HepG2 (cell line): ENCODE measurements around the gene ITGB7. TPM values are rescaled to one million over a fixed set of nuclear protein-coding genes. Genes with fewer than 3 reads are reported as not detected.

Experiments
- FOXA3 ChIP-seq: IDR thresholded peaks from 2 replicates; pipeline ENCODE4 v1.6.1; 2016; ENCODE audit warnings: missing genetic modification reagents, missing compliant biosample characterization
- HINFP ChIP-seq: sonication (generic); formaldehyde crosslinking; IDR thresholded peaks from 2 replicates; pipeline ENCODE4 v1.4.0; 2020; ENCODE audit warnings: low read depth, mild to moderate bottlenecking, missing genetic modification reagents
- HNRNPK ChIP-seq: fragments of 200-400 bp; formaldehyde crosslinking; IDR thresholded peaks from 2 replicates; pipeline ENCODE4 v1.6.1; 2018; ENCODE audit warnings: low read length, low read depth, moderate library complexity, mild to moderate bottlenecking; ENCODE audit not compliant: poor library complexity, severe bottlenecking
- HNRNPL ChIP-seq: fragments of 200-400 bp; formaldehyde crosslinking; IDR thresholded peaks from 2 replicates; pipeline ENCODE4 v1.6.1; 2017; ENCODE audit warnings: mild to moderate bottlenecking, low read depth, low read length
- IRX3 ChIP-seq: sonication (generic); formaldehyde crosslinking; IDR thresholded peaks from 2 replicates; pipeline ENCODE4 v1.8.1; 2023; ENCODE audit warnings: mild to moderate bottlenecking, low read depth, missing genetic modification reagents, borderline replicate concordance
- MAFG ChIP-seq: sonication (generic); formaldehyde crosslinking; IDR thresholded peaks from 2 replicates; pipeline ENCODE4 v1.5.1; 2020; ENCODE audit warnings: mild to moderate bottlenecking, missing genetic modification reagents
- PTBP1 ChIP-seq: fragments of 200-400 bp; formaldehyde crosslinking; IDR thresholded peaks from 2 replicates; pipeline ENCODE4 v1.6.1; 2018; ENCODE audit warnings: low read length, low read depth; ENCODE audit not compliant: poor library complexity, severe bottlenecking
- SMARCE1 ChIP-seq: fragments of 450-650 bp; IDR thresholded peaks from 2 replicates; pipeline ENCODE4 v1.6.1; 2017; ENCODE audit warnings: borderline replicate concordance
- SP2 ChIP-seq: sonication (generic); formaldehyde crosslinking; IDR thresholded peaks from 2 replicates; pipeline ENCODE4 v1.5.1; 2020; ENCODE audit warnings: mild to moderate bottlenecking, missing genetic modification reagents
- SP5 ChIP-seq: IDR thresholded peaks from 2 replicates; pipeline ENCODE4 v1.6.1; 2016; ENCODE audit warnings: low read depth, borderline replicate concordance
- ZNF143 ChIP-seq: sonication (generic); formaldehyde crosslinking; IDR thresholded peaks from 2 replicates; pipeline ENCODE4 v1.4.0; 2020; ENCODE audit warnings: missing genetic modification reagents
- ZNF18 ChIP-seq: sonication (generic); formaldehyde crosslinking; IDR thresholded peaks from 2 replicates; pipeline ENCODE4 v1.8.0; 2022; ENCODE audit warnings: mild to moderate bottlenecking, missing genetic modification reagents; ENCODE audit not compliant: insufficient replicate concordance
- ZNF234 ChIP-seq: sonication (generic); formaldehyde crosslinking; conservative IDR thresholded peaks from 2 replicates; pipeline ENCODE4 v1.5.1; 2020; ENCODE audit warnings: mild to moderate bottlenecking, missing genetic modification reagents
- ZNF431 ChIP-seq: sonication (generic); formaldehyde crosslinking; IDR thresholded peaks from 2 replicates; pipeline ENCODE4 v1.9.0; 2022; ENCODE audit warnings: missing genetic modification reagents, low read depth, mild to moderate bottlenecking, borderline replicate concordance
- polyA plus RNA-seq, 8 experiments: library from polyadenylated mRNA; depleted of rRNA in 3 of 8; stranded (reverse) in 7 of 8; unstranded in 1 of 8; fragments of >200 nt; fragmentation: Illumina TruSeq in 4 of 8; extraction: Trizol in 4 of 8; gene quantifications; 2 replicates each; pipeline versions ENCODE4 v1.2.1 to v1.2.3, GENCODE V29; 2011 to 2016; ENCODE audit warnings: low read depth in 4 of 8, missing spikeins in 1 of 8, mixed read lengths in 1 of 8; ENCODE audit not compliant: insufficient read depth in 1 of 8
- total RNA-seq, 5 experiments: library from RNA; depleted of rRNA; stranded (reverse); fragments of >200 nt; fragmentation: Illumina TruSeq; extraction: Trizol; gene quantifications; 2 replicates each; pipeline ENCODE4 v1.2.3, GENCODE V29; 2016; ENCODE audit warnings: low read depth in 1 of 5
- TF ChIP-seq, protein P1 (sequence below): sonication (generic); formaldehyde crosslinking; IDR thresholded peaks from 2 replicates; pipeline ENCODE4 v1.4.0; 2020; ENCODE audit warnings: missing genetic modification reagents
- TF ChIP-seq, protein P2 (sequence below), 2 experiments: sonication (generic) in 1 of 2; formaldehyde crosslinking in 1 of 2; IDR thresholded peaks; 2 replicates each; pipeline versions ENCODE4 v1.4.0 to v1.6.1; 2016 to 2020; ENCODE audit warnings: borderline replicate concordance in 1 of 2, low read depth in 1 of 2, mild to moderate bottlenecking in 1 of 2, missing genetic modification reagents in 1 of 2
- TF ChIP-seq, protein P3 (sequence below): sonication (generic); formaldehyde crosslinking; IDR thresholded peaks from 2 replicates; pipeline ENCODE4 v1.8.0; 2022; ENCODE audit warnings: mild to moderate bottlenecking, missing genetic modification reagents, moderate library complexity

The ITGB7 gene
- total and polyA plus RNA-seq, 2 of the 13 experiments (the other 11 are each of a cell fraction or from before 2014, with no cell fraction given): 0.16 to 0.18 TPM

GRCh38 chr12:53180220-53180930 lies 26.7 kb downstream of the ITGB7 start, which contains the start of the genes CSAD and ZNF740 (continued):
- TF ChIP-seq ZNF18 (CRISPR knock-in tag): no peak
- TF ChIP-seq ZNF143 (CRISPR knock-in tag): no peak; the same call in 1 of the 2 replicates
- TF ChIP-seq MAFG (CRISPR knock-in tag): no peak
- peak; percentile 65 for TF ChIP-seq SP2
- peak; percentile 63; the same call in 1 of the 2 replicates for TF ChIP-seq HNRNPL
- TF ChIP-seq, protein P1, sequence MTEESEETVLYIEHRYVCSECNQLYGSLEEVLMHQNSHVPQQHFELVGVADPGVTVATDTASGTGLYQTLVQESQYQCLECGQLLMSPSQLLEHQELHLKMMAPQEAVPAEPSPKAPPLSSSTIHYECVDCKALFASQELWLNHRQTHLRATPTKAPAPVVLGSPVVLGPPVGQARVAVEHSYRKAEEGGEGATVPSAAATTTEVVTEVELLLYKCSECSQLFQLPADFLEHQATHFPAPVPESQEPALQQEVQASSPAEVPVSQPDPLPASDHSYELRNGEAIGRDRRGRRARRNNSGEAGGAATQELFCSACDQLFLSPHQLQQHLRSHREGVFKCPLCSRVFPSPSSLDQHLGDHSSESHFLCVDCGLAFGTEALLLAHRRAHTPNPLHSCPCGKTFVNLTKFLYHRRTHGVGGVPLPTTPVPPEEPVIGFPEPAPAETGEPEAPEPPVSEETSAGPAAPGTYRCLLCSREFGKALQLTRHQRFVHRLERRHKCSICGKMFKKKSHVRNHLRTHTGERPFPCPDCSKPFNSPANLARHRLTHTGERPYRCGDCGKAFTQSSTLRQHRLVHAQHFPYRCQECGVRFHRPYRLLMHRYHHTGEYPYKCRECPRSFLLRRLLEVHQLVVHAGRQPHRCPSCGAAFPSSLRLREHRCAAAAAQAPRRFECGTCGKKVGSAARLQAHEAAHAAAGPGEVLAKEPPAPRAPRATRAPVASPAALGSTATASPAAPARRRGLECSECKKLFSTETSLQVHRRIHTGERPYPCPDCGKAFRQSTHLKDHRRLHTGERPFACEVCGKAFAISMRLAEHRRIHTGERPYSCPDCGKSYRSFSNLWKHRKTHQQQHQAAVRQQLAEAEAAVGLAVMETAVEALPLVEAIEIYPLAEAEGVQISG (CRISPR knock-in tag): peak; percentile 94
- TF ChIP-seq ZNF431 (CRISPR knock-in tag): no peak
- peak; percentile 74; the same call in 1 of the 2 replicates for TF ChIP-seq SP5
- TF ChIP-seq FOXA3 (CRISPR knock-in tag): peak; percentile 70
- TF ChIP-seq SMARCE1: no peak
- no peak; the same call in 1 of the 2 replicates for TF ChIP-seq ZNF234 (CRISPR knock-in tag)
- TF ChIP-seq, protein P2, sequence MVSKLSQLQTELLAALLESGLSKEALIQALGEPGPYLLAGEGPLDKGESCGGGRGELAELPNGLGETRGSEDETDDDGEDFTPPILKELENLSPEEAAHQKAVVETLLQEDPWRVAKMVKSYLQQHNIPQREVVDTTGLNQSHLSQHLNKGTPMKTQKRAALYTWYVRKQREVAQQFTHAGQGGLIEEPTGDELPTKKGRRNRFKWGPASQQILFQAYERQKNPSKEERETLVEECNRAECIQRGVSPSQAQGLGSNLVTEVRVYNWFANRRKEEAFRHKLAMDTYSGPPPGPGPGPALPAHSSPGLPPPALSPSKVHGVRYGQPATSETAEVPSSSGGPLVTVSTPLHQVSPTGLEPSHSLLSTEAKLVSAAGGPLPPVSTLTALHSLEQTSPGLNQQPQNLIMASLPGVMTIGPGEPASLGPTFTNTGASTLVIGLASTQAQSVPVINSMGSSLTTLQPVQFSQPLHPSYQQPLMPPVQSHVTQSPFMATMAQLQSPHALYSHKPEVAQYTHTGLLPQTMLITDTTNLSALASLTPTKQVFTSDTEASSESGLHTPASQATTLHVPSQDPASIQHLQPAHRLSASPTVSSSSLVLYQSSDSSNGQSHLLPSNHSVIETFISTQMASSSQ (IDR thresholded peaks at IDR 0.05; ENCODE audit: low read depth): no peak
- TF ChIP-seq, protein P2 (CRISPR knock-in tag; IDR thresholded peaks at IDR 0.05; ENCODE audit: borderline replicate concordance): peak; percentile 41; the same call in 1 of the 2 replicates
- TF ChIP-seq PTBP1: peak; percentile 22
- TF ChIP-seq, protein P3, sequence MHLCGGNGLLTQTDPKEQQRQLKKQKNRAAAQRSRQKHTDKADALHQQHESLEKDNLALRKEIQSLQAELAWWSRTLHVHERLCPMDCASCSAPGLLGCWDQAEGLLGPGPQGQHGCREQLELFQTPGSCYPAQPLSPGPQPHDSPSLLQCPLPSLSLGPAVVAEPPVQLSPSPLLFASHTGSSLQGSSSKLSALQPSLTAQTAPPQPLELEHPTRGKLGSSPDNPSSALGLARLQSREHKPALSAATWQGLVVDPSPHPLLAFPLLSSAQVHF (CRISPR knock-in tag): no peak
- TF ChIP-seq HNRNPK: peak; percentile 98
- TF ChIP-seq HINFP (CRISPR knock-in tag): peak; percentile 67; the same call in 1 of the 2 replicates
- TF ChIP-seq IRX3 (CRISPR knock-in tag): 0 out of 2 replicates have a peak, but pooled peaks have one; percentile 27
